ENCODE data around the gene KCNH8.

Gene KCNH8

DNA sequence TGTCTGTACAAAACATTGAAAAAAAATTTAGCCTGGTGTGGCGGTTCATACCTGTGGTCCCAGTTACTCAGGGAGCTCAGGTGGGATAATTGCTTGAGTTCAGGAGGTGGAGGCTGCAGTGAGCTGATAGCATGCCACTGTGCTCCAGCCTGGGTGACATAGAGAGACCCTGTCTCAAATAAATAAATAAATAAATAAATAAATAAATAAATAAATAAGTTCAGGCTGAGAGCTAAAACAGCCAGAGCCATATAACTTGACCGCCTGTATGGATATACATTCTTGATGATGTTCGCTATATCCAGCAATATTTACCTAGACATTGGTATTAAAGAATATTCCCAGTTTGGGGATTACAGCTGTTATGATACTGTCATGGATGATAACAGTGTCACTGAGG, 146.9 kb downstream of the KCNH8 start:
- ATAC-seq (ENCODE audit: low read depth): no peak
- no peak overlapping the region for H3K4me3 ChIP-seq (ENCODE audit: severe bottlenecking)
- no peaks in the 10 kb centered on the region for H3K9me3 ChIP-seq (ENCODE audit: severe bottlenecking)
- no peak for DNase-seq (ENCODE audit: low spot score)
- no peak for TF ChIP-seq CTCF (IDR thresholded peaks at IDR 0.05; ENCODE audit: poor library complexity, severe bottlenecking)
- no peak overlapping the region for H3K27ac ChIP-seq (ENCODE audit: poor library complexity, severe bottlenecking)
- no peaks in the 10 kb centered on the region for H3K27me3 ChIP-seq (ENCODE audit: insufficient read depth, poor library complexity, severe bottlenecking)
- no peaks in the 10 kb centered on the region for H3K4me1 ChIP-seq (ENCODE audit: insufficient read depth, poor library complexity, severe bottlenecking)
- no peaks in the 10 kb centered on the region for H3K36me3 ChIP-seq (ENCODE audit: low read depth)

- no peak for TF ChIP-seq CTCF (IDR thresholded peaks at IDR 0.05; ENCODE audit: poor library complexity, severe bottlenecking)
- Histone ChIP-seq H3K4me3 (ENCODE audit: severe bottlenecking) (no peak overlapping the region), H3K36me3 (ENCODE audit: low read depth) (no peaks in the 10 kb centered on the region), H3K9me3 (ENCODE audit: severe bottlenecking) (no peaks in the 10 kb centered on the region), H3K27ac (ENCODE audit: poor library complexity, severe bottlenecking) (no peak overlapping the region), H3K4me1 (ENCODE audit: insufficient read depth, poor library complexity, severe bottlenecking) (no peaks in the 10 kb centered on the region), H3K27me3 (ENCODE audit: insufficient read depth, poor library complexity, severe bottlenecking) (no peaks in the 10 kb centered on the region)
- no peak for ATAC-seq (ENCODE audit: low read depth)
- no peak for DNase-seq (ENCODE audit: low spot score)
These were observed 183.6 kb downstream of the KCNH8 start for GRCh38 chr3:19331931-19332330.

DNA sequence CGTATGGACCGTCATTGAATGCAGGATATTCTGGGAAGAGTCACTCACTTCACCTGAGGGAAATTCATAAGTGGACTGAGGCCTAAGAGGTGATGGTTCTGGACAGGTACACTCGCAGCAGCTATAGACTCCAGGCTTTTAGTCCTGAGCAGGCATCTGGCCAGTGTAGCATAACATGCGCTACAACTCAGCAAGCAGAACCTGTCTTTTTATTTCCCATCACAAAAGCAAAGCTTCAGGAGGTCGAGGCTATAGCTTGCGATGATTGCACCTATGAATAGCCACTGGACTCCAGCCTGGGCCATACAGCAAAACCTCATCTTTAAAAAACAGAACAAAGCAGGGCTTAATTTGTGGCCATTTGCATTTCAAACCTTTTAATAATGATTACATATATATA, 185.8 kb downstream of the KCNH8 start:
- Histone ChIP-seq H3K4me1 (ENCODE audit: insufficient read depth, poor library complexity, severe bottlenecking) (no peaks in the 10 kb centered on the region), H3K36me3 (ENCODE audit: low read depth) (no peaks in the 10 kb centered on the region), H3K27ac (ENCODE audit: poor library complexity, severe bottlenecking) (no peak overlapping the region), H3K4me3 (ENCODE audit: severe bottlenecking) (no peak overlapping the region), H3K9me3 (ENCODE audit: severe bottlenecking) (no peaks in the 10 kb centered on the region), H3K27me3 (ENCODE audit: insufficient read depth, poor library complexity, severe bottlenecking) (no peaks in the 10 kb centered on the region)
- no peak for DNase-seq (ENCODE audit: low spot score)
- no peak for TF ChIP-seq CTCF (IDR thresholded peaks at IDR 0.05; ENCODE audit: poor library complexity, severe bottlenecking)
- ATAC-seq (ENCODE audit: low read depth): no peak

GRCh38 chr3:19338769-19339168, 190.5 kb downstream of the KCNH8 start:
- Histone ChIP-seq H3K4me3 (ENCODE audit: severe bottlenecking) (no peak overlapping the region), H3K27ac (ENCODE audit: poor library complexity, severe bottlenecking) (no peak overlapping the region), H3K4me1 (ENCODE audit: insufficient read depth, poor library complexity, severe bottlenecking) (no peaks in the 10 kb centered on the region), H3K36me3 (ENCODE audit: low read depth) (no peaks in the 10 kb centered on the region), H3K27me3 (ENCODE audit: insufficient read depth, poor library complexity, severe bottlenecking) (no peaks in the 10 kb centered on the region), H3K9me3 (ENCODE audit: severe bottlenecking) (peaks cover 3% of the 10 kb centered on the region)
- ATAC-seq (ENCODE audit: low read depth): no peak
- no peak for TF ChIP-seq CTCF (IDR thresholded peaks at IDR 0.05; ENCODE audit: poor library complexity, severe bottlenecking)
- no peak for DNase-seq (ENCODE audit: low spot score)

DNA sequence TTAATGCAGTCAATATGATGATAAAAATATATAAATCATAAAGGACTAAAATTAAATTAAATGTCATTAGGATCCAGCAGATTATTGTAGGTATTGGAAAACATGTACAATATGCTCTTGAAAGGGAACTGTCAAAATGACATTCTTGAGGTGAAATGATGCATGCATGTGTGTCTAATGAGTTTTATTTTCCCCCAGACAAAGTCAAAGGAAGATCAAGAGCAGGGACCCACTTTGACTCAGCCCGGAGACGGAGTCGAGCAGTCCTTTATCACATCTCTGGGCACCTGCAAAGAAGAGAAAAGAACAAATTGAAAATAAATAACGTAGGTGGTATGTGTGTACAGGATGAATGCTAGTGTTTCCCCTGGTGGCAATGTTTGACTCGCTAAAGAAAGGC, 194.1 kb downstream of the KCNH8 start:
- Histone ChIP-seq H3K9me3 (ENCODE audit: severe bottlenecking) (peaks cover 3% of the 10 kb centered on the region), H3K27ac (ENCODE audit: poor library complexity, severe bottlenecking) (no peak overlapping the region), H3K36me3 (ENCODE audit: low read depth) (no peaks in the 10 kb centered on the region), H3K27me3 (ENCODE audit: insufficient read depth, poor library complexity, severe bottlenecking) (no peaks in the 10 kb centered on the region), H3K4me3 (ENCODE audit: severe bottlenecking) (no peak overlapping the region), H3K4me1 (ENCODE audit: insufficient read depth, poor library complexity, severe bottlenecking) (no peaks in the 10 kb centered on the region)
- DNase-seq (ENCODE audit: low spot score): no peak
- no peak for TF ChIP-seq CTCF (IDR thresholded peaks at IDR 0.05; ENCODE audit: poor library complexity, severe bottlenecking)
- no peak for ATAC-seq (ENCODE audit: low read depth)
